ENCODE results near the gene PRICKLE2.

DNA sequence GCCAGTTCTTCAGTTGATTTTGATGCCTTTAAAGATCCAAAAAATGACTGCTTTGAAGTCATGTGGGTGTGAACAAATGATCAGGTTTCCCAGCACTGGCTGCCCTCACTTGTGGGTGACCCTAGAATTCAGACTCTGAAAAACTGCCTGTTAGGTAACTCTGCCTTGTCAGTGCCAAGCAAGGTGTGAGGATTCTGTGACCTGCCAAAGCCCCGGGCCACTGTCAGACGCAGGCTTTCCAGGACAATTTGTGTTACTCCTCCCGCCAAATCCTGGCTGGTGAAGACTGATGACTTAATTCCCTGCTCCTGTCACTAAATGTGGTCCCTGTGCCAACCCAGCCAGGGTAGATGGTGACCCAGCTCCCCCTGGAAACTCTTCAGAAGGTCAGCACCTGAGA lies 102.8 kb downstream of the PRICKLE2 start:
- no peak for TF ChIP-seq EZH2phosphoT487 (IDR thresholded peaks at IDR 0.05; ENCODE audit: low read depth, severe bottlenecking, unreplicated experiment)
- TF ChIP-seq EZH2 (IDR thresholded peaks at IDR 0.05; ENCODE audit: borderline replicate concordance) = no peak

All from hepatocyte (in vitro differentiated cells).